ENCODE measurements around the gene GTF2H1.
"Not testable (repeated sequence)": the region's sequence is repeated elsewhere in the genome, so short reads cannot be mapped to it uniquely, and the experiment has no call there.

The GTF2H1 gene

DNA sequence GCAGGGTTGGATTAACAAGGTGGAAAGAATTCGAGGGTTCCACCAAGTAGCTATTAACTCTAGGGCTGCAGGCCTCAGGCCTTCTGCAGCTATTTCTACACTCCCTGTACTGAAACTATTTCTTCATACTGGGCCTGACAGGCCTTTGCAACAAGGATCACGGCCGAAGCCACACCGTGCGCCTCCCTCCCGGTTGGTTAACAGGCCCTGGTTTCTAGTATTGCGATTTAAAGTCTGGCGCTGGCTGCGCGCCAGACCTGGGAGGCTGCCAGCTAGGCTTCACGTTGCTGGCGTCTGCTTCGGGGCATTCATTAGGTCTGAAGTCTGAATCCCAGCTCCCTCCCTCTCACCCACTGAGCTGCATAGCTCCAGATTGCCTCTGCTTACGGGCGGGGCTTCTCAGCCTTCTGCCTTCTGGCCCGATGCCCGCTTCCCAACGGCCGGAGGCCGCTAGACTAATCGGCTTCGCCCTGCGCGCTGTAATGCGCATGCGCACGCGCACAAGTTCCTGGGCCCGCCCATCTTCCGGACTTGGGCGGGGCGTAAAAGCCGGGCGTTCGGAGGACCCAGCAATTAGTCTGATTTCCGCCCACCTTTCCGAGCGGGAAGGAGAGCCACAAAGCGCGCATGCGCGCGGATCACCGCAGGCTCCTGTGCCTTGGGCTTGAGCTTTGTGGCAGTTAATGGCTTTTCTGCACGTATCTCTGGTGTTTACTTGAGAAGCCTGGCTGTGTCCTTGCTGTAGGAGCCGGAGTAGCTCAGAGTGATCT lies 73.6 kb downstream of the GTF2H1 start:
- DNase-seq (ENCODE audit: low spot score), result peak; percentile 99
- Histone ChIP-seq H3K27ac (peak overlapping the region; percentile 92 to 99), H3K4me3 (peak overlapping the region; percentile 98)
- TF ChIP-seq, protein P1, sequence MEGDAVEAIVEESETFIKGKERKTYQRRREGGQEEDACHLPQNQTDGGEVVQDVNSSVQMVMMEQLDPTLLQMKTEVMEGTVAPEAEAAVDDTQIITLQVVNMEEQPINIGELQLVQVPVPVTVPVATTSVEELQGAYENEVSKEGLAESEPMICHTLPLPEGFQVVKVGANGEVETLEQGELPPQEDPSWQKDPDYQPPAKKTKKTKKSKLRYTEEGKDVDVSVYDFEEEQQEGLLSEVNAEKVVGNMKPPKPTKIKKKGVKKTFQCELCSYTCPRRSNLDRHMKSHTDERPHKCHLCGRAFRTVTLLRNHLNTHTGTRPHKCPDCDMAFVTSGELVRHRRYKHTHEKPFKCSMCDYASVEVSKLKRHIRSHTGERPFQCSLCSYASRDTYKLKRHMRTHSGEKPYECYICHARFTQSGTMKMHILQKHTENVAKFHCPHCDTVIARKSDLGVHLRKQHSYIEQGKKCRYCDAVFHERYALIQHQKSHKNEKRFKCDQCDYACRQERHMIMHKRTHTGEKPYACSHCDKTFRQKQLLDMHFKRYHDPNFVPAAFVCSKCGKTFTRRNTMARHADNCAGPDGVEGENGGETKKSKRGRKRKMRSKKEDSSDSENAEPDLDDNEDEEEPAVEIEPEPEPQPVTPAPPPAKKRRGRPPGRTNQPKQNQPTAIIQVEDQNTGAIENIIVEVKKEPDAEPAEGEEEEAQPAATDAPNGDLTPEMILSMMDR (IDR thresholded peaks at IDR 0.05), result no peak

DNA sequence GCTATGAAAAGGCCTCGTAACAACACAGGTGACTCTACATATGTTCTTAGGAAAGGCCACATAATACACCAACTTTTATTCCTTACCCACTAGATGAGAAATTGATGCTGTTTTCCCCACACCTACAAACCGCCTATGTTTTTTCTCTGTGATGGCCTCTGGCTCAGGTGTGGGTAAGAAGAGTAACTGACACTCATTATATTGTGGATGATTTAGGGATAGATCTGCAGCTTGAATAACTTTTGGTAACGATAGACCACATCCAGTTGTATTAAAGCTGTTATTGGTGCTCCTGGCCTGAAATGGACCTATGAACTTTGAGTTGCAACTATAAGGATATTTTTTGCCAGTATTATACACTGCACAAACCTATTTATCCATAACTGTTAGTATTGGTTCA lies 75.6 kb downstream of the GTF2H1 start:
- Histone ChIP-seq H3K4me3 (peak overlapping the region; percentile 5), H3K27ac (no peak overlapping the region)
- TF ChIP-seq, protein P1 (IDR thresholded peaks at IDR 0.05), result no peak
- DNase-seq (ENCODE audit: low spot score), result no peak

DNA sequence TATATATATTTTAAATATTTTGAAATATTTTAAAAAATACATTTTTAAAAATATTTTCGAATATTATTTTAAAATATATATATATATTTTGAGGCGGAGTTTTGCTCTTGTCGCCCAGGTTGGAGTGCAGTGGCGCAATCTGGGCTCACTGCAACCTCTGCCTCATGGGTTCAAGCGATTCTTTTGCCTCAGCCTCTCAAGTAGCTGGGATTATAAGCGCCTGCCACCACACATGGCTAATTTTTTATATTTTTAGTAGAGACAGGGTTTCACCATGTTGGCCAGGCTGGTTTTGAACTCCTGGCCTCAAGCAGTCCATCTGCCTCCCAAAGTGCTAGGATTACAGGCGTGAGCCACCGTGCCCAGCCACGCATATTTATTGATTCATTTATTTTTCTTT lies 78.7 kb downstream of the GTF2H1 start:
- H3K27ac ChIP-seq; DNase-seq (ENCODE audit: low spot score); H3K4me3 ChIP-seq: not testable (repeated sequence)

DNA sequence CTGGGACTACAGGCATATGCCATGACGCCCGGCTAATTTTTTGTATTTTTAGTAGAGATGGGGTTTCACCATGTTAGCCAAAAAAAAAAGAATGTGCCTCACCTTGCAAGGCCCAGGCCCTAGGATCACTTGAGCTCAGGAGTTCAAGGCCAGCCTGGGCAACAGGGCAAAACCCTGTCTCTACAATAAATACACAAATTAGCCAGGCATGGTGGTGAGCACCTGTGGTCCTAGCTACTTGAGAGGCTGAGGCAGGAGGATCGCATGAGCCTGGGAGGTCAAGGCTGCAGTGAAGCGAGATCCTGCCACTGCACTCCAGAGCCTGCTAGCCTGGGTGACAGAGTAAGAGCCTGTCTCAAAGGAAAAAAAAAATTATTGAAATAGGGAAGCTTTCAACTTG lies 81.7 kb downstream of the GTF2H1 start:
- TF ChIP-seq, protein P1 (IDR thresholded peaks at IDR 0.05), result no peak
- no peak overlapping the region for H3K4me3 ChIP-seq
- H3K27ac ChIP-seq, result no peak overlapping the region
- no peak for DNase-seq (ENCODE audit: low spot score)

DNA sequence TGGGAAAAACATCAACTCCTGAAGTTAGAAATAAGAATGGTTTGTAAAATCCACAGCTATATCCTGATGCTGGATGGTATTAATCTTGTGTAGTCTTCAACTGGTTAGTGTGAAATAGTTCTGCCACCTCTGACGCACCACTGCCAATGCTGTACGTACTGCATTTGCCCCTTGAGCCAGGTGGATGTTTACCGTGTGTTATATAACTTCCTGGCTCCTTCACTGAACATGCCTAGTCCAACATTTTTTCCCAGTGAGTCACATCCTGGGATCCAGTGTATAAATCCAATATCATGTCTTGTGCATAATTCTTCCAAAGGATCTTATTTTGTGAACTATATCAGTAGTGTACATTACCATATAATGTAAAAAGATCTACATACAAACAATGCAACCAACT lies 85.0 kb downstream of the GTF2H1 start:
- not testable (repeated sequence) for H3K4me3 ChIP-seq; DNase-seq (ENCODE audit: low spot score); H3K27ac ChIP-seq

DNA sequence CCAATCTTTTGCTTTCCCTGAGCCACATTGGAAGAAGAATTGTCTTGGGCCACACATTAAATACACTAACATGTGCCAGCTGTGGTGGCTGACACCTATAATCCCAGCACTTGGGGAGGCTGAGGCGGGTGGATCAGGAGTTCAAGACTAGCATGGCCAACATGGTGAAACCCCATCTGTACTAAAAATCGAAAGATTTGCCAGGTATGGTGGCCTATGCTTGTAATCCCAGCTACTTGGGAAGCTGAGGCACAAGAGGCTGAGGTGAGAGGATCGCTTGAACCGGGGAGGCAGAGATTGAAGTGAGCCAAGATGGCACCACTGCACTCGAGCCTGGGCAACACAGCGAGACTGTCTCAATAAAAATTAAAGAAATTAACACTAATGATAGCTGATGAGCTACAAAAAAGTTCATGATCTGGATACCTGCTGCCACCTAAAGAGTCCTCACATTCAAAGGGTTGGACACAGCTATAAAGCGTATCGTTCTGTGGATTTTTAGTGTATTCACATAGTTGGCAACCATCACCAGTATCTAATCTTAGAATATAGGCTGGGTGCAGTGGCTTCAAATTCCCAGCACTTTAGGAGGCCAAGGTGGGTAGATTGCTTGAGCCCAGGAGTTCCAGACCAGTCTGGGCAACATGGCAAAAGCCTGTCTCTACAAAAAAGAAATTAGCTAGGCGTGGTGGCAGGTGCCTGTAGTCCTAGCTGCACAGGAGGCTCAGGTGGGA lies 86.4 kb downstream of the GTF2H1 start:
- no peak for DNase-seq (ENCODE audit: low spot score)
- Histone ChIP-seq H3K4me3 (no peak overlapping the region), H3K27ac (no peak overlapping the region)
- TF ChIP-seq, protein P1 (IDR thresholded peaks at IDR 0.05), result no peak

DNA sequence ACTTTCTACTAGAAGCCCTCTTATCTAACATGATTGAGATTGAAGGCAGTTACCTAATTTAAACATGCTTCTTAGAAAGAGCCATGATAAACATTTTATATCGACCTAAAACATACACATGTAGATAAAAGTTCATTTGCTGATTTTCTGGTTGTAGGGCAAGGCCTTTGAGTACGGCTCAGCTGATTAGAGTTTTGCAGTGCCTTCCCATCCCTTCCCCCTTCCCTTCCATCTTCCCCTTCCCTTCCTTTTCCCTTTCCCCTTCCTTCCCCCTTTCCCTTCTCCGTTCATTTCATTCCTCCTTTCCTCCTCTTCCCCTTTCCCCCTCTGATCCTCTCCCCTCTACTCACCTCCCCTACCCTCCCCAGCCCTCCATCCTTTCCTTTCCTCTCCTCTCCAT lies 94.1 kb downstream of the GTF2H1 start:
- no peak for DNase-seq (ENCODE audit: low spot score)
- H3K4me3 ChIP-seq, result no peak overlapping the region
- H3K27ac ChIP-seq, result no peak overlapping the region
- TF ChIP-seq, protein P1 (IDR thresholded peaks at IDR 0.05), result no peak
